H9 (cell line): ENCODE measurements around the gene PAPOLA. TPM values are rescaled to one million over a fixed set of nuclear protein-coding genes. Genes with fewer than 3 reads are reported as not detected.

Source experiments
- DNase-seq: peaks from one replicate; pipeline ENCODE4 v3.0.0-alpha.2; 2017
- H2AFZ ChIP-seq: one replicate; pipeline ENCODE4 v1.6.1; 2013; ENCODE audit warnings: mild to moderate bottlenecking, low read length, control low read depth, moderate library complexity
- H2AK5ac ChIP-seq: 2 replicates; pipeline ENCODE4 v1.6.1; 2013; ENCODE audit warnings: low read length, control low read depth, mixed read lengths; ENCODE audit not compliant: insufficient read length
- H2BK120ac ChIP-seq: one replicate; pipeline ENCODE4 v1.6.1; 2013; ENCODE audit warnings: low read depth, mild to moderate bottlenecking, low read length, control low read depth, inconsistent platforms; ENCODE audit not compliant: poor library complexity, severe bottlenecking
- H2BK12ac ChIP-seq: 2 replicates; pipeline ENCODE4 v1.6.1; 2013; ENCODE audit warnings: low read length, control low read depth, mixed read lengths, low read depth; ENCODE audit not compliant: insufficient read length
- H2BK15ac ChIP-seq: 2 replicates; pipeline ENCODE4 v1.6.1; 2013; ENCODE audit warnings: low read depth, low read length, control low read depth
- H2BK20ac ChIP-seq: one replicate; pipeline ENCODE4 v1.6.1; 2013; ENCODE audit warnings: low read depth, mild to moderate bottlenecking, low read length, control low read depth, inconsistent platforms; ENCODE audit not compliant: poor library complexity, severe bottlenecking
- H2BK5ac ChIP-seq: 2 replicates; pipeline ENCODE4 v1.6.1; 2013; ENCODE audit warnings: low read length, control low read depth, mixed read lengths; ENCODE audit not compliant: insufficient read length
- H3K14ac ChIP-seq: 2 replicates; pipeline ENCODE4 v1.6.1; 2013; ENCODE audit warnings: low read length, control low read depth; ENCODE audit not compliant: insufficient read depth
- H3K18ac ChIP-seq: 2 replicates; pipeline ENCODE4 v1.6.1; 2013; ENCODE audit warnings: low read depth, mild to moderate bottlenecking, mixed read lengths, low read length, control low read depth; ENCODE audit not compliant: insufficient read length
- H3K23ac ChIP-seq: 2 replicates; pipeline ENCODE4 v1.6.1; 2013; ENCODE audit warnings: low read length, control low read depth, mixed read lengths, low read depth; ENCODE audit not compliant: insufficient read length
- H3K23me2 ChIP-seq: 2 replicates; pipeline ENCODE4 v1.6.1; 2013; ENCODE audit warnings: low read depth, mild to moderate bottlenecking, mixed read lengths, low read length, control low read depth; ENCODE audit not compliant: insufficient read length, poor library complexity, severe bottlenecking
- H3K27ac ChIP-seq: 2 replicates; pipeline ENCODE4 v1.5.1; 2013; ENCODE audit warnings: low read length, control low read depth, mixed read lengths, low read depth; ENCODE audit not compliant: insufficient read length
- H3K27me3 ChIP-seq: 2 replicates; pipeline ENCODE4 v1.6.1; 2013; ENCODE audit warnings: low read length, control low read depth, inconsistent platforms; ENCODE audit not compliant: insufficient read depth
- H3K4ac ChIP-seq: 2 replicates; pipeline ENCODE4 v1.6.1; 2013; ENCODE audit warnings: low read depth, mild to moderate bottlenecking, control low read depth, inconsistent platforms, low read length, moderate library complexity
- H3K4me1 ChIP-seq: 2 replicates; pipeline ENCODE4 v1.6.1; 2013; ENCODE audit warnings: low read length, control low read depth, inconsistent platforms; ENCODE audit not compliant: insufficient read depth
- H3K4me2 ChIP-seq: 2 replicates; pipeline ENCODE4 v1.6.1; 2013; ENCODE audit warnings: low read length, control low read depth, mixed read lengths; ENCODE audit not compliant: insufficient read length, insufficient read depth
- H3K56ac ChIP-seq: 2 replicates; pipeline ENCODE4 v1.6.1; 2013; ENCODE audit warnings: low read depth, mild to moderate bottlenecking, mixed read lengths, low read length, control low read depth; ENCODE audit not compliant: insufficient read length
- H3K79me1 ChIP-seq: 2 replicates; pipeline ENCODE4 v1.6.1; 2013; ENCODE audit warnings: low read depth, mild to moderate bottlenecking, moderate library complexity, low read length, control low read depth, inconsistent platforms; ENCODE audit not compliant: insufficient read depth, poor library complexity, severe bottlenecking
- H3K79me2 ChIP-seq: 2 replicates; pipeline ENCODE4 v1.6.1; 2013; ENCODE audit warnings: low read length, control low read depth, inconsistent platforms; ENCODE audit not compliant: insufficient read depth
- H3K9ac ChIP-seq: 2 replicates; pipeline ENCODE4 v1.6.1; 2013; ENCODE audit warnings: low read length, control low read depth, mixed read lengths; ENCODE audit not compliant: insufficient read length; ENCODE audit errors: extremely low read depth
- H3K9me3 ChIP-seq: one replicate; pipeline ENCODE4 v1.6.1; 2013; ENCODE audit warnings: low read depth, low read length, inconsistent platforms; ENCODE audit not compliant: control insufficient read depth
- H3T11ph ChIP-seq: one replicate; pipeline ENCODE4 v1.6.1; 2013; ENCODE audit warnings: mild to moderate bottlenecking, low read length, control low read depth, inconsistent platforms
- H4K20me1 ChIP-seq: one replicate; pipeline ENCODE4 v1.6.1; 2013; ENCODE audit not compliant: control insufficient read depth, insufficient read length, insufficient read depth
- H4K5ac ChIP-seq: 2 replicates; pipeline ENCODE4 v1.6.1; 2013; ENCODE audit warnings: low read depth, mild to moderate bottlenecking, mixed read lengths, low read length, control low read depth; ENCODE audit not compliant: insufficient read length
- H4K8ac ChIP-seq: replicated peaks from 2 replicates; pipeline ENCODE4 v1.6.1; 2013; ENCODE audit warnings: low read length, control low read depth, mixed read lengths, low read depth; ENCODE audit not compliant: insufficient read length
- H4K91ac ChIP-seq: 2 replicates; pipeline ENCODE4 v1.6.1; 2013; ENCODE audit warnings: low read depth, mild to moderate bottlenecking, moderate library complexity, mixed read lengths, low read length, control low read depth; ENCODE audit not compliant: insufficient read length
- H3K27ac Mint-ChIP-seq, 3 experiments: 2 replicates in 2 of 3; 3 replicates in 1 of 3; pipeline ENCODE4 v1.8.0; 2020 to 2021; ENCODE audit warnings: mixed read lengths in 3 of 3, mild to moderate bottlenecking in 1 of 3, moderate library complexity in 1 of 3
- H3K27me3 Mint-ChIP-seq: 2 replicates; pipeline ENCODE4 v1.8.0; 2021; ENCODE audit warnings: low read depth, mild to moderate bottlenecking, moderate library complexity, mixed read lengths
- H3K36me3 Mint-ChIP-seq, 3 experiments: 2 replicates in 2 of 3; 3 replicates in 1 of 3; pipeline ENCODE4 v1.8.0; 2020 to 2021; ENCODE audit warnings: low read depth in 3 of 3, mixed read lengths in 3 of 3; ENCODE audit not compliant: insufficient read depth in 1 of 3
- H3K4me1 Mint-ChIP-seq, 2 experiments: 2 replicates each; pipeline ENCODE4 v1.8.0; 2020; ENCODE audit warnings: mixed read lengths in 2 of 2
- H3K4me3 Mint-ChIP-seq, 2 experiments: 2 replicates in 1 of 2; 3 replicates in 1 of 2; pipeline ENCODE4 v1.8.0; 2020 to 2021; ENCODE audit warnings: mild to moderate bottlenecking in 2 of 2, mixed read lengths in 2 of 2, moderate library complexity in 1 of 2
- H3K9me3 Mint-ChIP-seq, 2 experiments: 2 replicates in 1 of 2; 3 replicates in 1 of 2; pipeline ENCODE4 v1.8.0; 2020; ENCODE audit warnings: mild to moderate bottlenecking in 2 of 2, mixed read lengths in 2 of 2, moderate library complexity in 1 of 2
- WGBS: extraction: QIAGEN DNeasy Blood & Tissue Kit; methylation state at CpG from one replicate; pipeline ENCODE4 v1.1.7; 2013; ENCODE audit warnings: missing lambda C conversion rate, low lambda C conversion rate, mixed read lengths; ENCODE audit not compliant: insufficient read length; ENCODE audit errors: extremely low coverage; 5-methylcytosine and 5-hydroxymethylcytosine counted together
- total RNA-seq: library from RNA; stranded (reverse); gene quantifications from 2 replicates; pipeline ENCODE4 v1.2.1, GENCODE V29; 2021
- TF ChIP-seq, protein P1 (sequence below): fragments of 200-600 bp; sonication (generic); conservative IDR thresholded peaks from 3 replicates; pipeline ENCODE4 v1.8.0; 2021; ENCODE audit warnings: antibody characterized with exemption, mild to moderate bottlenecking

Gene PAPOLA
- total RNA-seq, 1 experiment from 2014 or later, result 188 TPM

GRCh38 chr14:96516351-96516750 lies 14.2 kb downstream of the PAPOLA start:
- Histone ChIP-seq H3K4ac (no peak overlapping the region), H3K56ac (no peak overlapping the region), H3K23ac (no peak overlapping the region), H3K79me1 (peaks cover 8% of the 10 kb centered on the region), H2AFZ (no peak overlapping the region), H3K18ac (no peak overlapping the region), H4K91ac (no peak overlapping the region), H2BK12ac (no peak overlapping the region), H3K9ac (no peak overlapping the region), H3T11ph (no peak overlapping the region), H2AK5ac (no peak overlapping the region), H2BK5ac (no peak overlapping the region), H3K9me3 (no peaks in the 10 kb centered on the region), H4K5ac (no peak overlapping the region), H2BK120ac (no peak overlapping the region), H3K4me1 (peaks cover 2% of the 10 kb centered on the region; the same call in 1 of the 2 replicates), H4K20me1 (no peaks in the 10 kb centered on the region), H3K27ac (no peak overlapping the region), H3K23me2 (no peaks in the 10 kb centered on the region), H3K27me3 (no peaks in the 10 kb centered on the region), H4K8ac (no peak overlapping the region), H3K4me2 (no peak overlapping the region), H3K14ac (no peak overlapping the region), H3K79me2 (peaks cover 46% of the 10 kb centered on the region; the same call in 1 of the 2 replicates), H2BK20ac (no peak overlapping the region), H2BK15ac (no peak overlapping the region)
- no peaks in the 10 kb centered on the region for H3K27me3 Mint-ChIP-seq
- no CpG with 5 or more reads among the region's 1 CpG for WGBS
- H3K27ac Mint-ChIP-seq, result no peak overlapping the region; a peak in 1 of 7 replicates
- TF ChIP-seq, protein P1, sequence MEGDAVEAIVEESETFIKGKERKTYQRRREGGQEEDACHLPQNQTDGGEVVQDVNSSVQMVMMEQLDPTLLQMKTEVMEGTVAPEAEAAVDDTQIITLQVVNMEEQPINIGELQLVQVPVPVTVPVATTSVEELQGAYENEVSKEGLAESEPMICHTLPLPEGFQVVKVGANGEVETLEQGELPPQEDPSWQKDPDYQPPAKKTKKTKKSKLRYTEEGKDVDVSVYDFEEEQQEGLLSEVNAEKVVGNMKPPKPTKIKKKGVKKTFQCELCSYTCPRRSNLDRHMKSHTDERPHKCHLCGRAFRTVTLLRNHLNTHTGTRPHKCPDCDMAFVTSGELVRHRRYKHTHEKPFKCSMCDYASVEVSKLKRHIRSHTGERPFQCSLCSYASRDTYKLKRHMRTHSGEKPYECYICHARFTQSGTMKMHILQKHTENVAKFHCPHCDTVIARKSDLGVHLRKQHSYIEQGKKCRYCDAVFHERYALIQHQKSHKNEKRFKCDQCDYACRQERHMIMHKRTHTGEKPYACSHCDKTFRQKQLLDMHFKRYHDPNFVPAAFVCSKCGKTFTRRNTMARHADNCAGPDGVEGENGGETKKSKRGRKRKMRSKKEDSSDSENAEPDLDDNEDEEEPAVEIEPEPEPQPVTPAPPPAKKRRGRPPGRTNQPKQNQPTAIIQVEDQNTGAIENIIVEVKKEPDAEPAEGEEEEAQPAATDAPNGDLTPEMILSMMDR, result no peak
- H3K4me1 Mint-ChIP-seq, result peaks cover 52 to 61% of the 10 kb centered on the region in 2 experiments
- no peaks in the 10 kb centered on the region for H3K9me3 Mint-ChIP-seq
- no peak for DNase-seq
- no peak overlapping the region for H3K4me3 Mint-ChIP-seq
- peaks cover 4 to 14% (median 8%) of the 10 kb centered on the region in 3 experiments; a peak in 6 of 7 replicates for H3K36me3 Mint-ChIP-seq
